ENCODE data around the gene PDIA5. TPM values are rescaled to one million over a fixed set of nuclear protein-coding genes. Genes with fewer than 3 reads are reported as not detected.
"Not testable (repeated sequence)": the region's sequence is repeated elsewhere in the genome, so short reads cannot be mapped to it uniquely, and the experiment has no call there.

Gene PDIA5
- total RNA-seq, 3 donors from 2014 or later (not counting 1 experiment from before 2014, with no cell fraction given) = 0.59 to 3.3 (median 0.63) TPM

- no peaks in the 10 kb centered on the region for H3K36me3 Mint-ChIP-seq
- 95% methylated on average over 3 of the region's 3 CpGs for WGBS (ENCODE audit: insufficient coverage)
- intact Hi-C loops (cut with micrococcal nuclease) = no loop called here
- H3K4me3 Mint-ChIP-seq = no peak overlapping the region
- ATAC-seq = no peak
- no peaks in the 10 kb centered on the region for H3K27me3 ChIP-seq (ENCODE audit: control insufficient read depth, insufficient read depth, low read length)
- H3K9me3 Mint-ChIP-seq = peaks cover 2 to 3% of the 10 kb centered on the region in 2 donors
- peaks cover 12% of the 10 kb centered on the region for H3K4me1 ChIP-seq (ENCODE audit: control insufficient read depth, insufficient read depth, low read length)
- H3K27ac ChIP-seq (ENCODE audit: low read length) = no peak overlapping the region
- DNase-seq = no peak
- H3K4me3 ChIP-seq (ENCODE audit: low read length) = no peak overlapping the region
- peaks cover 12% of the 10 kb centered on the region for H3K9me3 ChIP-seq (ENCODE audit: control insufficient read depth, insufficient read depth, low read length)
- no peaks in the 10 kb centered on the region for H3K36me3 ChIP-seq (ENCODE audit: control insufficient read depth, insufficient read depth, low read length)
- no peaks in the 10 kb centered on the region for H3K27me3 Mint-ChIP-seq (ENCODE audit: low read depth in 2 of 2)
- no peak for TF ChIP-seq CTCF (IDR thresholded peaks at IDR 0.05)
- H3K4me1 Mint-ChIP-seq = peaks cover 0 to 5% of the 10 kb centered on the region in 2 donors
- H3K27ac Mint-ChIP-seq = no peak overlapping the region
Observed at GRCh38 chr3:123149525-123149924, 82.7 kb downstream of the PDIA5 start.

DNA sequence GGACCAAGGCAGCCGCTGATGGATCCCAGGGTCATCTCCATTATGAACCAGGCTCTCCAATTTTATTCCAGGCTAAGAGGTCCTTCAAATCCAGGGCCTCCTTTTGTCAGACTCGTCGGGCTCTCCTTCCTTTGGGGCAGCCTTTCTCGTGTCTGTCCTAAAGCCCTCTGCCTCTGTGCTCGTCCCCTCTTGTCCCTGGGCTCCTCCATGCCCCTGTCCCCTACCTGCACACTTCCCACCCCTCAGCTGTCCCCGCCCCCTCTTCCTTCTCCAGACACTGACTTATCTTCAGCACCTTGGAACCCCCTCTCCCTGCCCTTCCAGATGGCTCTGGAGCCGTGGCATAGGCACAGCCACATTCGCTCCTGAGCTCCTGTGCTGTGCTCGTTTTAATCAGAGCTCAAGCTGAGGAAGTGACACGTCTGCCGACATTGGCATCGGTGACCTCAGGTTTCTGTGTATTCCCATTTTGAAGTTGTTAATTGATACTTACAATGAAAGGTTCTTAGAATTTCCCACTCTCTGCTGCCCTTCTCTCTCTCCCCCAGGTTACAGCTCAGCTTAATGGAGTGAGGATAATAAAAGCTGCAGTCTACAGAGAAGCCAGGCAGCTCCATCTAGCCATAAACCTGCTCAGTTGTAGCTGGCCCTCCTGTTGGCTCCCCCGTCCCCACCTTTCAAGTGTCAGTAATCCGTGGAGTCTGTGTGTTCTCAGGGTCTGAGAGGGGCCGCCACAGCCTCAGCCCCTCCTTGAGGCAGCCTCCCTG, 83.8 kb downstream of the PDIA5 start:
- no peak for TF ChIP-seq CTCF (IDR thresholded peaks at IDR 0.05)
- no peak for DNase-seq
- Mint-ChIP-seq H3K36me3 (no peaks in the 10 kb centered on the region), H3K27ac (no peak overlapping the region), H3K9me3 (peaks cover 2 to 3% of the 10 kb centered on the region in 2 donors), H3K27me3 (ENCODE audit: low read depth in 2 of 2) (no peaks in the 10 kb centered on the region), H3K4me3 (no peak overlapping the region), H3K4me1 (peaks cover 0 to 5% of the 10 kb centered on the region in 2 donors)
- no peak for ATAC-seq
- Histone ChIP-seq H3K36me3 (ENCODE audit: control insufficient read depth, insufficient read depth, low read length) (no peaks in the 10 kb centered on the region), H3K27me3 (ENCODE audit: control insufficient read depth, insufficient read depth, low read length) (no peaks in the 10 kb centered on the region), H3K9me3 (ENCODE audit: control insufficient read depth, insufficient read depth, low read length) (peaks cover 12% of the 10 kb centered on the region), H3K27ac (ENCODE audit: low read length) (no peak overlapping the region), H3K4me3 (ENCODE audit: low read length) (no peak overlapping the region), H3K4me1 (ENCODE audit: control insufficient read depth, insufficient read depth, low read length) (peaks cover 15% of the 10 kb centered on the region)
- intact Hi-C loops (cut with micrococcal nuclease) = no loop called here
- 97% methylated on average over 15 of the region's 15 CpGs for WGBS (ENCODE audit: insufficient coverage)

DNA sequence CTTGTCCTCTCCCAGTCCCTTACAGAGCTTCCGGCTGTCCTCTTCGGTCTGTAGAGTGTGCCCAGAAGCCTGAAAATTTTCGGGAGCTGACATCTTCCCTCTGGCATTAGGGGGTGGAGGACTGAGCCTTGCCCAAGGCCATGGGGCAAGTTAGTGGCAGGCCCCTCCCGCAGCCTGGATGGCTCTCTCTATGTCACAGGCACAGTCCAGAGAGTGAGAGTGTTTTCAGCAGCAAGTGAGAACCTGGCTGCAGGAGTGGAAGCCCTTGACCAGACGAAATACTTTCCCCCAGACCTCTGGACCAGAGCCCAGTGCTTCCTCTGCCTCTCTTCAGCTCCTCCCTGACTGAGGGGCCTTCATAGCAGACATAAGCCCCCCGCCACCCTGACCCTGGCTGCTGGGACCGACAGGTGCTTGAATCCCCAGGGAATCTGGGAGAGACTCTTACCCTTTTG, 84.5 kb downstream of the PDIA5 start:
- no peaks in the 10 kb centered on the region for H3K36me3 ChIP-seq (ENCODE audit: control insufficient read depth, insufficient read depth, low read length)
- TF ChIP-seq CTCF (IDR thresholded peaks at IDR 0.05) = no peak
- H3K4me1 Mint-ChIP-seq = peaks cover 0 to 5% of the 10 kb centered on the region in 2 donors
- WGBS (ENCODE audit: insufficient coverage) = 94% methylated on average over 7 of the region's 7 CpGs
- peaks cover 12% of the 10 kb centered on the region for H3K9me3 ChIP-seq (ENCODE audit: control insufficient read depth, insufficient read depth, low read length)
- peak overlapping the region; percentile 79 to 80 for H3K27ac Mint-ChIP-seq
- DNase-seq (no peak), ATAC-seq (no peak)
- H3K27ac ChIP-seq (ENCODE audit: low read length) = peak overlapping the region; percentile 61
- H3K4me3 Mint-ChIP-seq = no peak overlapping the region
- H3K4me1 ChIP-seq (ENCODE audit: control insufficient read depth, insufficient read depth, low read length) = peaks cover 15% of the 10 kb centered on the region
- no peaks in the 10 kb centered on the region for H3K27me3 ChIP-seq (ENCODE audit: control insufficient read depth, insufficient read depth, low read length)
- no peaks in the 10 kb centered on the region for H3K36me3 Mint-ChIP-seq
- H3K27me3 Mint-ChIP-seq (ENCODE audit: low read depth in 2 of 2) = no peaks in the 10 kb centered on the region
- H3K4me3 ChIP-seq (ENCODE audit: low read length) = no peak overlapping the region
- H3K9me3 Mint-ChIP-seq = peaks cover 2 to 3% of the 10 kb centered on the region in 2 donors
- intact Hi-C loops (cut with micrococcal nuclease) = no loop called here

DNA sequence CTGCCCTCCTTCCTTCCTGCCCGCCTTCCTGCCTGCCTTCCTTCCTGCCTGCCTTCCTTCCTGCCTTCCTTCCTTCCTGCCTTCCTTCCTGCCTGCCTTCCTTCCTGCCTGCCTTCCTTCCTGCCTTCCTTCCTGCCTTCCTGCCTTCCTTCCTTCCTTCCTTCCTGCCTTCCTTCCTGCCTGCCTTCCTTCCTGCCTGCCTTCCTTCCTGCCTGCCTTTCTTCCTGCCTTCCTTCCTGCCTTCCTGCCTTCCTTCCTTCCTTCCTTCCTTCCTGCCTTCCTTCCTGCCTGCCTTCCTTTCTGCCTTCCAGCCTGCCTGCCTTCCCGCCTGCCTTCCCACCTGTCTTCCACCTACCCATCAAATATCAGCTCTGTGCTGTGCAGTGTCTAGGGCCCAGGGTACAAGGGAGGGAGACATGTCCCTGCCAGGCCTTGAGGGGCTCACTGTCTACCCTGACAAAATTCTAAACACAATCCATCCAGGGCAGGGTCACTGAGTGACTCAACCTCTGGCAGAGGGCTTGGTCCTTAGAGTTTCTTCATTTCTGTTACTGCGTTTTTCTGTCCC, 85.1 kb downstream of the PDIA5 start:
- H3K36me3 ChIP-seq (ENCODE audit: control insufficient read depth, insufficient read depth, low read length); ATAC-seq; H3K4me1 Mint-ChIP-seq; H3K36me3 Mint-ChIP-seq; DNase-seq; H3K4me3 ChIP-seq (ENCODE audit: low read length); H3K4me3 Mint-ChIP-seq; H3K9me3 Mint-ChIP-seq; H3K27me3 Mint-ChIP-seq (ENCODE audit: low read depth in 2 of 2); intact Hi-C loops (cut with micrococcal nuclease); H3K27me3 ChIP-seq (ENCODE audit: control insufficient read depth, insufficient read depth, low read length): not testable (repeated sequence)
- Histone ChIP-seq H3K9me3 (ENCODE audit: control insufficient read depth, insufficient read depth, low read length) (peaks cover 12% of the 10 kb centered on the region), H3K4me1 (ENCODE audit: control insufficient read depth, insufficient read depth, low read length) (peaks cover 15% of the 10 kb centered on the region), H3K27ac (ENCODE audit: low read length) (peak overlapping the region; percentile 61)
- H3K27ac Mint-ChIP-seq = peak overlapping the region; percentile 79 to 80
- 80% methylated on average over 3 of the region's 3 CpGs for WGBS (ENCODE audit: insufficient coverage)

Measured in natural killer cell (primary cell).